ENCODE measurements around the gene RHBDD1. TPM values are rescaled to one million over a fixed set of nuclear protein-coding genes. Genes with fewer than 3 reads are reported as not detected.
A peak's percentile ranks its signal among the peaks of the same experiment; 100 is the strongest.

RHBDD1 gene
- polyA plus RNA-seq, 1 donor: 13.4 TPM

DNA sequence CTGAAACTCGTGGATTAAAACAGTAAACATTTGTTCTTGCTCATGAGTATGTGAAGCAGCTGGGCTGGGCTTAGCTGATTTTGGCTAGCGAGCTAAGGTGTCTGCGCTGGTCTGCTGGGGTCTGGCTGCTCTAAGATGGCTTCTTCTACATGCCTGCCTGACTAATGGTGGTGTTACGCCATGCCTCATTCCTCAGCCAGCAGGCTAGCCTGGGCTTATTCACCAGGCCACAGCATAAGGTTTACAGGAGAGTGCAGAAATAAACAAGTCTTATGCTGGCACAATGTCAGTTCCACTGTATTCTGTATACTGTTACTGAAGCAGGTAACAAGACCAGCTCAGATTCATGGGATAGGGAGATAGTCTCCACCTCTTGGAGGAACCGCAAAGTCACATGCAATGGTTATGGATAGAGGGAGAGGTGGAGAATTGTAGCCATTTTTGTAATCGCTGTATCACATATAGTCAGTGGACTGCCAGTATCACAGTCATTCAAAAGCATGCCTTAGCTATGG is 80.0 kb downstream of the RHBDD1 start:
- DNase-seq (ENCODE audit: low read depth): no peak

DNA sequence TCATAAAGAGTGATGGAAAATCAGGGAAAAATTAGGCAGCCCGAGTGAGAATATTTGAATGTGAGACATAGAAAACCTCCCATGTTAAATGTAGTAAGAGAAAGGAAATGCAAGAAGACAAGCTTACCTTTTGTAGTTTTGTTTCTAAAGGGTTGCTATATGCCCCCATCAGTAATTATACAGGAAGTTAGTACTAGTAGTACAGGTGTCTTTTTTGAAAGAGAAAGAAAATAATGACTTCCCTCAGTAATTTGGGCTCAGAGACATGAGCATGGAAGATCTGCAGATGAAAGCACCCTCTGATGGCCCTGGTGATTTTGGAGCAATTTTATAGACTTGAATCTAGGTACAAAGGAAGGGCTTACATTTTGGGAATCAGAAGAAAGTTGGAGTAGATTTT is 80.8 kb downstream of the RHBDD1 start:
- DNase-seq (ENCODE audit: low read depth): no peak

DNA sequence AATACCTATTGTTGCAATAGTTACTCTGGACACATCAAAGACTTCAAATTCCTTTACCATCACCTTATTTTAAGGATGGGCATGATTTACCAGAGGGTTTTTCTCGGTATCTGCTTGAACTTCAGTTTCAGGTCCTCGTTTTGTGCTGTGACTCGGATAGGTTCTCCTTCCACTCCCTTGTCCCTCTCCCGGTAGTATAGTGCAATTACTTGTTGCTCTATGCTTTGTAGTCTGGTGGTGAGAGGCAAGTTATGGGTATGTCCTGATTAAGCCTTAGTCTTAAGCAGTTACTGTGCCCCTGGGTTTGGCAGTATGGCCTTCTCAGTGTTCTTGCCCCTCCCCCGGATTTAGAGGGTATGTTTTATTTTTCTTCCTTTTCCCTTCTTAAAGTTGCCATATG is 96.6 kb downstream of the RHBDD1 start:
- no peak for DNase-seq (ENCODE audit: low read depth)

DNA sequence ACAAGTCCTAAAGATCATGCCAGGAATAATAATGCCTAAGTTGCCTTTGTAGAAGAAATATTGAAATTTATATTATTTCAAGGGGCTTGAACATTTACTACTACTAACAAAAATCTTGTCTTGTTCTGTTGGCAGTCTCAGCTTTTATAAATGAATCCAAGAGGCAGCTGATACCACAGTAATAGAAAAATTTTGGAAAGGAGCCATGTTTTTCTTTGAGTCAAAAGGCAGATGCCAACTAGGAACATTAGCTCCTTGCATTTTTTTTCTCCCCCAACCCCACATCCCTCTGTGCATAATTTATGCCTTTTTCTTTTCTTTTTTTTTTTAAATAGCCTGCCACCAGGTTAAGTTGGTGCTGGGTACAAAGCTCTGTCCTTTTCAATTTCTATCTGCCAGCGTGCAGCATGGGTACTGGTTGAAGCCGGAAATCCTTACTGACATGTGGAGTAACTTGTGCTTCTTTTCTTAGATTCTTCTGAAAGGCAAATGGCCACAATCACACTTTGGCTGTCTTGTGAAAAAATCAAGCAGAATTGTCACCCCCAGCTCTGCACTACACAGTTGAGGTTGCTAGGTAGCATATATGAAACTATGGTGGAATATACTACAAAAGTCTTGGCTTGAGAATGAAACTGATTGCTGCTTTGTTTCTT is 98.8 kb downstream of the RHBDD1 start:
- DNase-seq (ENCODE audit: low read depth): no peak

DNA sequence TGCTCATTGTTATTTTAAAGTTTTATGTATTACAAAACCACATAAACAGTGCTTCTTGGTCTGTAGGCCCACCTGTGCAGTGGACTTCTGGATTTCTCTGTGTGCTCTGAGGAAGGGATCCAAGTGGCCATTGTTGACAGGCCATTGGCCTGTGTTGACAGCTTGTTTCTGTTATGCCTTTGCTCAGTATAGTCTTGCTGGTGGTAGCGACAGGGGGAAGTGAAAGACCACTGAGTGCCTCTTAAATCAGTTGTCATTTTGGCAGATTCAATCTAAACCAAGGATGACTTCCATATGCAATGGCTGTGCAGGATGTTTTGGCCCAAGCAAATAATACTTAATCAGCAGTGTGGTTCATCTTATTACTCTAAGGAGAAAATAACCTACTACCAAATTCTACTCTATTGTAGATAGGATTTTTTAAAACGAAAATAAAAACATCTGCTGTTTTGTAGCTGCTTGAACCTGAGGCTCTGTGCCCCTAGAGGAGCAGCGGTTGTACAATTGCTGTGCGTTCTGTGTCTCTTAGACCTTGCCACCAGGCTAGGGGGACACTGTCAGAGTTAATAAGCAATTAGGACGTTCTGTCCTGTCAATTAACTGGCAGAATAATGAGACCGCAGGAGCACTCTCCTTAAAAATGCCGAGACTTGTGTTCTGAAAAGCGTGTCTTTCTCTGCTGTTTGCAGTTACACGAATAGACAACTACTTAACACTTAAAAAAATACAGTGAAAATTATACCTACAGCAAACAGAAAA is 108.2 kb downstream of the RHBDD1 start:
- DNase-seq (ENCODE audit: low read depth): no peak

DNA sequence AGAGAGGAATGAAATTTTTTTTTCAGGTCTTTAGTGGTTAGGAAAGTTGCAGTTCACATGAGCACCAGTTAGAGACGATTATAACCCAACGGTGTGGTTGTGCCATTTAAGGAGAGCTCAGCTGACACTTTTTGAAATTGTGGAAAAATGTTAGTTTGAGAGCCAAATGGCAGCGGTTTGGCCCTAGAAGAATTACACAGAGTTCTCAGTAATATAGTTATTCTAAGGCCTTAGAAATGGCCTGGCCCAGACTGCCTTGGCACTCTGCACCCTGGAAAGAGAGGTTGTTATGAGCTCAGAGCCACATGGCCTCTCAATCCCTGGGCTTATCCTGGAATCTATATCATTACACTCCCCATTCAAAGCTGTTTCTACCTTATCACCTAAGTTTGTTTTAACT is 117.4 kb downstream of the RHBDD1 start:
- DNase-seq (ENCODE audit: low read depth): no peak

DNA sequence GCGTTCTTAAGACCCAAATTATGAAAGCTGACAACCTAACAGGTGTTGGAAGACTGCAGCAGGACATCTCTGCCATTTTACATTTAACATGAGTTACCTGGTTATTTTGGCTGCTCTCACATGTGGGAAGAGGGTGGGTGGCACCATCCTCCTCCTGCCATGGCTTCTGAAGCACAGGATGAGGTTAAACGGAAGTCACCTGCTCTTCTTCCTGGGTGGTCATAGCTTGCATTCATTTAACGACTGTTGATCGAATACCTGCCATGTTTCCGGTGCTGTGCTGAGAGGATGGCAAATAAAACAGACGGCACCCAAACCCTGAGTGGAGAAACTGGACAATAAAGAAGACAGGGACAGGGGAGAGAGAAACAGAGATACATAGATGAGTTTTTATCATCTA is 118.0 kb downstream of the RHBDD1 start:
- DNase-seq (ENCODE audit: low read depth): no peak

DNA sequence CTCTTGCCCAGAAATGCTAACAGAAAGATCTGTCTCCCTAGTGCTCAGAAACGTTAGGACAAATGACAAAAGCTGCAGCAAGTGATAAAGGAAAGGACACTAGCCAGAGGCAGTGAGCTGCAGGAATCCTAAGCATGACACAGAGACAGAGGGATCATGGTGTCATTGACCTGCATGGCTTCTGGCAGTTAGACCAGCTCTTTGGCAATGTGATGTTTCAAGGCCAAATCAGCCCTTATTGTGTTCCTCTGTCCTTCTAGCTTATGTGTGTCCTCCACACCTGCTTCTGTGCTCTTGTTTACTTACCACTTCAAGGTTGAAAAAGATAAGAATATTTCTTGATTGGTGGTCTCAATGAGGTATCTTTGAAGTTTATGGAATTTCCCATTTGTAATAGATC is 120.8 kb downstream of the RHBDD1 start:
- DNase-seq (ENCODE audit: low read depth): no peak

DNA sequence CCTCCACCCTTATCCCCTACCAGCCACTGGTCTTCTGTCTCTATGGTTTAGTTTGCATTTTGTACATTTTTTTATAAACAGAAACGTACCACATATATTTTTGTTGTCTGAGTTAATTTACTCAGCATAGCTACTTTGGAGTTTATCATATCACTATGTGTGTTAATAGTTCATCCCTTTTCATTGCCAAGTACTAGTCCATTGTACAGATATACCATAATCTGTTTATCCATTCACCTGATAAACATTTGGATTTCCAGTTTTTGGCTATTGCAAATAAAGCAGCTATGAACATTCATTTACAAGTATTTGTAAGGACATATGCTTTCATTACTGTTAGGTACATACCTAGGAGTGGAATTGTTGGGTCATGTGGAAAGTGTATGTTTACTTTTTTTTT is 123.6 kb downstream of the RHBDD1 start:
- DNase-seq (ENCODE audit: low read depth): no peak

DNA sequence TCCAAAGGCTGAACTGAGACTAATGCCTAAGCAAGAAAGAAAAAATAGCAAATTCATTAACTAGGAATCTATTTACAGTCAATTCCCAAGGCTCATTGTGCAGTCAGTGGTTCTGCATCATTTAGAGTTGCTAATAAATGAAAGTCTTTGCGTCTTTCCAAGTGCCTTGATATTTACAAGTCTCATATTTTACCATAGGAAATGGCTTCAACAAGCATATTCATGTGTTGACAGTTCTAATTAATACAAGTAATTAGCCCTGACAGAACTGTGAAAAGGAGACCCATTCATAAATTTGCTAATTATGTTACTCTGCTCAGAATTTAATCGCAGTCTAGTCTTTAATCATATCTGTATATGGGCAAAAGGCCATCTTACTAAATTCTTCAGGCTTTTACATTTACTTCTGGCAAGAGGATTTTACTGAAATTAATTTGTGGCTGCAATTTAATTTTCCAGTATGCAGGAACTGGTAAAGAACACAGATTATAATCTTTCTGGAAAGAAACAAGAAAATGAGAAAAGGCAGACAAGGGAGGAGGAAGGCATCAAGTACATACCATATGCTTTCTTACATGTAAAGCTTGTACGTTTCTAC is 126.4 kb downstream of the RHBDD1 start:
- no peak for DNase-seq (ENCODE audit: low read depth)

DNA sequence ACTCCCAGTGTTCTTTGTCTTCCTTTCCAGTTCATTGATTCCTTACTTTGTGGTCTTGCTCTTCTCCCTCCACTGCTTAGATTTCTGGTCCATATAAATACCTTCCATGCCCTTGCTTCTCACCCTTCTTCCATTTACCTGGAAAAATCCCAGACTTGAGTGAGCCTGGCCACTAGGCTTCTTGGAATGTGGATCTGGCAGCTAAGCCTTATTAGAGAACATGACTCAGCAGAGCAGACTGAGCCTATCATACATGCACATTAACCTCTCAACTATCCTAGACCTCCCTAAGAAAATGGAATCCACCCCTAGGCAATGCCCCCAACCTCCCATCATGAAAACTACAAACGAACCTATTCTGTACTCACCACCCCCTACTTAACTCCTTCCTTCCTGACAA is 127.7 kb downstream of the RHBDD1 start:
- no peak for DNase-seq (ENCODE audit: low read depth)

DNA sequence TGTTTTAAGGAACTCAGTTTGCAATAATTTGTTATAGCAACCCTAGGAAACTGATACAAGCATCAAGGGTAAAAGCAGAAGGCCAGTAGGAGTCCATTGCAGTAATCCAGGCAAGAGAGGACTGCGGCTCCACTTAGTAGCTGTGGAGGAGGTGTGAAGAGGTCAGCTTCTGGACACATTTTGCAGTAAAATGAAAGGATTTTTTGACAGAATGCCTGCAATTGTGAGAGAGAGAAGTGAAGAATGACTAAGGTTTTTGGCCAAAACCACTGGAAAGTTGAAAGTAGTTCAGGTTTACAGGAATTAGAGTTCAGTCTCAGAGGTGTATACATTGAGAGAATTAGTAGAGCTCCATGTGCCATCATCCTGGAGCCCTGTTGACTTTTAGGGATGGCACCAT is 129.5 kb downstream of the RHBDD1 start:
- no peak for DNase-seq (ENCODE audit: low read depth)

DNA sequence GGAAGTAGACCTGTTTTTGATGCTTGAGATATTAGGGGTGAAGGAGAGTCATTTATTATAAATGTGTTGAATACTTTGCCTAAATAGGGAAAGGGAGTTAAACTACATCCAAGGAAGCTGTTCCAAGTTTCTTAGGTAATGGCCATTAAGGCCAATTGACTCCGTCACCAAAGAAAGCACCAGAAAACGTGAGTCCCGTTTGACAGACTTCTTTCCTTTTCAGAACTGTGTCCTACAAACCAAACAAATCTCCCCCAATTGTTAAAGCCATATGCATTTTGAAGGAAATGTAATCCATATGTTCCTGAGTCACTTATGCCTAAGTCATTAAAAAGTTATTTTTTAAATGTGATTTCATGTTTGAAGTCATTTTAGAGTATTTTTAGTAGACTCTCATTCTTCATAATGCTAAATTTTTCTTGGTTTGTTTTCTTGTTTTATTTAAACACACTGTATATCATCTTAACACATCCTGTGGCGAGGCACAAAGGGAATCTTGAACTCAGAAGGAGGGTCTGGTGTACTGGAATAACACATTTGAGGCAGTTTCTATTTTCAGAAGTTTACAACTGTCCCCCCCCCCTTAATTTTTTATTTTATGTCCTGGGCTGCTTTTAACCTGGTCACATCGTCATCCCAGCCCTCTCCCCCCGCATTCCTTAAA is 133.7 kb downstream of the RHBDD1 start:
- DNase-seq (ENCODE audit: low read depth): peak; percentile 46

DNA sequence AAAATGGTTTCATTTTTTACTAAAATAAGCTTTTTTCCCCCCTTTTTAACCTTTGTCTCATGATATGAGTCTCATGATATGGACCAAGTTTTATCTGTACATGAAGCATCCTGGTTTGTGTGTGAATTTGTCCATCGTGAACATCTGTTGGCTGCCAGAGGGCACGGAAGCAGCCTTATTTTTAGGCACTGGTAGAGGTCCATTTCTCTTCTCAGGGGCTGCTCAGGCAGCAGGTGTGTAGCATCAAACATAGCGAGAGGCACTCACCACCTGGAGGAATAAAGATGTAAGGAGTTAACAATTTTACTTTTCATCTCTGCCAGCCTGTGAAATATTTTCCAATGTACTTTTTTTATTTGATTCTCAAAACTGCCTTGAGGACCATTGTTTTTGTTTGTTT is 134.5 kb downstream of the RHBDD1 start:
- DNase-seq (ENCODE audit: low read depth): no peak

DNA sequence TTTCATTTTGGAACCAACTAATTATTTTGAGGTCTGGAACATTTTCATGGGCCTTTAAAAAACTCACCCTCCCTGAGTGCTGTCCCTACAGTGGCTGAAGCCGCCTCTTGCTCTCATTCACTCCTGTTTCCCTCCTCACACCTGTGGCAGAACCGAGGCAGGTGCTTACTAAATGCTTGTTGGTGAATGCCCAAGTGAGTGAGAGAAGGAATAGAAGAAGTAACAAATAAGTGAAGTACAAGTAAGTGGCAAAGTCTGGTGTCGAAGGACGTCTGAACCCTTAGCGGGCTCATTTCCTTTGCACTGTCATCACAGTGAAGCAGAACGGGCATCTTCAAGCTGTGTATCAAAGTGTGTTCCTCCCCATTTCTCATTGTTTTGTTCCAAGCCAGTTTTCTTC is 135.2 kb downstream of the RHBDD1 start:
- DNase-seq (ENCODE audit: low read depth): no peak

DNA sequence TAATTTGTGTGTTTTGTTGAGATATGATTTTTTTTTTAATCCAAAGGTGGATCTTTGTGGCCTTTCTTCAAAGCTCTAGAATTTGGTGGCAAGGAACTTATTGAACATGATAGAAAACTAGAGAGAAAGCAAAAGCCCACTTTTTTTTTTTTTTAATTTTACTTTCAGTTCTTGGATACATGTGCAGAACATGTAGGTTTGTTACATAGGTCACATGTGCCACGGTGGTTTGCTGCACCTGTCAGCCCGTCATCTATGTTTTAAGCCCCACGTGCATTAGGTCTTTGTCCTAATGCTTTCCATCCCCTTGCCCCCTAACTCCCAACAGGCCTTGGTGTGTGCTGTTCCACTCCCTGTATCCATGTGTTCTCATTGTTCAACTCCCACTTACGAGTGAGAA is 135.9 kb downstream of the RHBDD1 start:
- no peak for DNase-seq (ENCODE audit: low read depth)

DNA sequence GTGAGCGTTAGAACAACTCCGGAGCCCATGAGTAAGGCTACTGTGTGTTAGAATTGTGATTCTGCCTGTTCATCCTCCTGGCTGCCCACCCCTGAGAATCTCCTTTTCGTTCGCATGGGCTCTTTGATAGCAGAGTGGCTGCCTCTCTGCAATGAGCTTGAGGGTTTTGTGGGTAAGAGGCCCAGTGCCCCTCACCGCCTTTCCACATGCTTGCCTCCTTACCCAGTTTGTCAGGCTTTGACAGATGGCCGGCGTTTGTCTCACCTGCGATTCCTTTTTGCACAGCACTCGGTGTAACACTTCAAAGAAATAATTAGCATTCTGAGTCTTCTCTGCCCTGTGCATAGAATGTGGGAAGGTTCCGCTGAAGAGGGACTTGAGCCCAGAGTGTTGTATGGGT is 138.0 kb downstream of the RHBDD1 start:
- DNase-seq (ENCODE audit: low read depth): no peak

DNA sequence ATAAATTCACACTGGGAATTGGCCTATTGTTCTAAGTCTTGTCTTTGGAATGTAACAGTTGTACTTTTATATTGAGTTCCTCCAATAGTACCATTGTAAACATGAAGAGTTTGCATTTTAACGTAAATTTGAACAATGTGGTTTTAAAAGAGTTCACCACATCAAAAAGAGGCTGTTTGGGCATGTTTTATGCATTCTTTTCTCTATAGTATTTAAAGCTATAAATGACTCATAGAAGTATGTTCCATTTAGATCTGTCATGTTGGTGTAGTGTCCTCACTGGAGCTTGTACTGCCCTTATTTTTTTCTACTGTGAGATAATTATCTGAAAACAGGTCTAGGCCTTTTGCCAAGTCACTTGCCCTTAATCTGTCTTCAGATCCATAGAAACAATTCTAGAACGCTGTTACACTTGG is 141.9 kb downstream of the RHBDD1 start:
- DNase-seq (ENCODE audit: low read depth): no peak

DNA sequence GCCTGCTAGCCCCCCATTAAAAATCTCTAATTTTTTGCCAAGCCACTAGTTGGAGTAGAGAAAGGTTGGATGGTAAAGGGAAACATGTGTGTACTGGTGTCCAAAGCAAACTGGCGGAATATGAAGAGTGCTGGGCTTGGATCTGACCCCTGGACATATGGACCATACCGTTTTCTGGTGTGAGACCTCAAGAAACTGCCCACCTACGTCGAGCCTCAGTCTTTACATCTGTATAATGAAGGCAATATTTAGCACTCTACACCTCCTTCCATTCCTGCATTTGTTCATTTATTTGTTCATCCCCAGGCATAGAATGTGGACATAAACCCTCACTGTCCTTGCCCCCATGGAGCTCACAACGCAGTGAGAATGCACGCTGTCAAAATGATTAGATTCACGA is 142.4 kb downstream of the RHBDD1 start:
- no peak for DNase-seq (ENCODE audit: low read depth)

DNA sequence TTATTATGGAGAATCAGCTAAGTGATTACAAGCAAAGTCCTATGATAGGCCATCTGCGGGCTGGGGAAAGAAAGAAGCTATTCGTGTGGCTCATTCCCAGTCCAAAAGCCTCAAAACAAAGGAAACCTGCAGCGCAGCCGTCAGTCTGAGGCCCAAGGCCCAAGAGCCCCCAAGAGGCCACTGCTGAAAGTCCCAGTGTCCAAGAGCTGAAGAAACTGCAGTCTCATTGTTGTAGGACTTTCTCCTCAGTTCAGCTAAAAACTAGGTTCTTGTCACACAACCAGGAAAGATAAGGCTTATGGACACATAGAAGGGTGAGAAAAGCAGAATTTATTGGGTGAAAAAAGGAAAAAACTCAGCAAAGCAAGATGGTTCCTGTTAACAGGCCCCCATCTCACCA is 143.2 kb downstream of the RHBDD1 start:
- DNase-seq (ENCODE audit: low read depth): no peak

DNA sequence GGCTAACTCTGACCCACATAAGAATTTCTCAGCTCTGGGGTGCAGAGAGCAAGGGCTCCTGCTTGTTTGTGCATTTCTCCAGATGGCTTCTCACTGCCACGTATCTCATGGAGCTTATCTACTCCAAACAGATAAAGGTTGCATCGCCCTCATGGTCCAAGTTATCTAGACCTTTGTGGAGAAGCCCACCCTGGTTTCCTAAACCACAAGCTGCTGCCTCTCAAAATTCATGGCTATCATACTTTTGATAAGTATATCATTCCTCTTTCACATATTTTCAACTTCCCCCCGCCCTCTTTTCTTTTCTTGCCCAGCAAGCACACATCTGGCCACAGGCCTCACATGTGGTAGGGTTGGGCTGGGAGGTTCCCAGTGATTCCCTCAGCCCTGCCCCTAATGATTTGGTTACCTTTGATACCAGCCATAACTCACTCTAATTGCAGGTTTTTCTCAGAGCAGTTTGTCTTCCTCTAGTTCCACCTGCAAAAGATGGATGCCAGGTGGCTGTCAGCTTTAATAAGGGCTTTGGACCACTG is 146.0 kb downstream of the RHBDD1 start:
- no peak for DNase-seq (ENCODE audit: low read depth)
